GM12878 (cell line): ENCODE data around the gene STK26. TPM values are rescaled to one million over a fixed set of nuclear protein-coding genes. Genes with fewer than 3 reads are reported as not detected.

Source experiments
- ATAC-seq: fragments of 200-7000 bp; cut with Tn5 transposase; 3 replicates; pipeline ENCODE4 v1.9.1; 2020; ENCODE audit warnings: mild to moderate bottlenecking, moderate library complexity
- BruUV-seq: library from RNA; stranded (reverse); fragments of 400-500 nt; replicated peaks from 2 replicates; lab custom pipeline; 2021; lab: Mats Ljungman, UMichigan
- CTCF ChIA-PET: fragments of 300-600 bp; sonication (Branson Sonifier 250); formaldehyde crosslinking; extraction: SDS; loops from one replicate; lab custom pipeline; 2021; ENCODE audit warnings: inconsistent platforms; lab: Yijun Ruan, JAX
- POLR2A ChIA-PET: fragments of 350-600 bp; formaldehyde crosslinking; extraction: SDS; loops from one replicate; lab custom pipeline; 2021; ENCODE audit warnings: inconsistent platforms; lab: Charles Lee
- RAD21 ChIA-PET: fragments of 300-600 bp; sonication (Branson Sonifier 250); formaldehyde crosslinking; loops from one replicate; lab custom pipeline; 2023; ENCODE audit warnings: antibody characterized with exemption; ENCODE audit not compliant: unreplicated experiment; lab: Charles Lee
- SMC1A ChIA-PET: fragments of 300-600 bp; sonication (Branson Sonifier 250); formaldehyde crosslinking; loops from one replicate; lab custom pipeline; 2023; ENCODE audit not compliant: unreplicated experiment, uncharacterized antibody; lab: Charles Lee
- DNase-seq: peaks from one replicate; pipeline ENCODE4 v3.0.0-alpha.2; 2011; ENCODE audit warnings: low read depth, low spot score
- FAIRE-seq: peaks from 3 replicates; lab custom pipeline; 2011; peaks lifted over from hg19 to GRCh38; lab: Jason Lieb, UNC
- H2AFZ ChIP-seq: 2 replicates; pipeline ENCODE4 v1.6.0; 2011; ENCODE audit warnings: low read depth, low read length, control low read depth; ENCODE audit not compliant: control insufficient read depth
- H3K27ac ChIP-seq: 2 replicates; pipeline ENCODE4 v1.5.1; 2011; ENCODE audit warnings: control low read depth; ENCODE audit not compliant: control insufficient read depth, insufficient read depth
- H3K27me3 ChIP-seq, 2 experiments: replicated peaks in 1 of 2; 2 replicates each; pipeline versions ENCODE4 v1.6.0 to v1.6.1; 2011; ENCODE audit warnings: low read length in 1 of 2; ENCODE audit not compliant: control insufficient read depth in 2 of 2, insufficient read depth in 2 of 2
- H3K36me3 ChIP-seq, 2 experiments: 2 replicates each; pipeline ENCODE4 v1.5.1; 2011; ENCODE audit warnings: low read length in 1 of 2; ENCODE audit not compliant: control insufficient read depth in 2 of 2, insufficient read depth in 2 of 2
- H3K4me1 ChIP-seq: 2 replicates; pipeline ENCODE4 v1.6.1; 2011; ENCODE audit warnings: mild to moderate bottlenecking, low read length, moderate library complexity, mixed read lengths; ENCODE audit not compliant: control insufficient read depth, insufficient read depth
- H3K4me2 ChIP-seq: 2 replicates; pipeline ENCODE4 v1.6.0; 2011; ENCODE audit warnings: control low read depth; ENCODE audit not compliant: control insufficient read depth, insufficient read depth
- H3K4me3 ChIP-seq: fragments of 200-600 bp; sonication (generic); 2 replicates; pipeline ENCODE4 v1.5.1; 2016
- H3K79me2 ChIP-seq: 2 replicates; pipeline ENCODE4 v1.6.0; 2011; ENCODE audit warnings: low read length; ENCODE audit not compliant: control insufficient read depth, insufficient read depth
- H3K9ac ChIP-seq: 2 replicates; pipeline ENCODE4 v1.8.0; 2011; ENCODE audit warnings: low read length, control low read depth, mixed read lengths; ENCODE audit not compliant: control insufficient read depth, insufficient read depth
- H3K9me3 ChIP-seq: replicated peaks from 3 replicates; pipeline ENCODE4 v1.5.1; 2011; ENCODE audit warnings: mild to moderate bottlenecking, low read length; ENCODE audit not compliant: control insufficient read depth, insufficient read depth
- H4K20me1 ChIP-seq: 2 replicates; pipeline ENCODE4 v1.6.0; 2011; ENCODE audit not compliant: control insufficient read depth, insufficient read depth
- ASH2L ChIP-seq: fragments of 300-600, 200-600 bp; sonication (generic); IDR thresholded peaks from 2 replicates; pipeline ENCODE4 v1.6.1; 2017; ENCODE audit warnings: low read depth, mild to moderate bottlenecking, borderline replicate concordance
- BCL3 ChIP-seq: IDR thresholded peaks from 2 replicates; pipeline ENCODE4 v1.6.1; 2011; ENCODE audit warnings: borderline replicate concordance, low read depth, mild to moderate bottlenecking, moderate library complexity, low read length; ENCODE audit not compliant: insufficient read depth, poor library complexity, severe bottlenecking
- BRCA1 ChIP-seq: IDR thresholded peaks from 2 replicates; pipeline ENCODE4 v1.6.1; 2011; ENCODE audit warnings: low read depth, low read length, improper control_type of control experiment
- CHD1 ChIP-seq: IDR thresholded peaks from 2 replicates; pipeline ENCODE4 v1.6.1; 2012; ENCODE audit warnings: low read depth, low read length, improper control_type of control experiment
- DPF2 ChIP-seq: fragments of 450-650 bp; IDR thresholded peaks from 2 replicates; pipeline ENCODE4 v1.6.1; 2017; ENCODE audit warnings: mild to moderate bottlenecking
- ETV6 ChIP-seq, 2 experiments: fragments of 450-650 bp in 1 of 2; IDR thresholded peaks in 1 of 2; conservative IDR thresholded peaks in 1 of 2; 2 replicates each; pipeline ENCODE4 v1.6.1; 2014; ENCODE audit warnings: antibody characterized with exemption in 1 of 2, borderline replicate concordance in 1 of 2, low read depth in 1 of 2, mild to moderate bottlenecking in 1 of 2, moderate library complexity in 1 of 2
- HDAC2 ChIP-seq: fragments of 200-600 bp; sonication (generic); IDR thresholded peaks from 2 replicates; pipeline ENCODE4 v1.6.1; 2017
- IKZF1 ChIP-seq: fragments of 450-650 bp; conservative IDR thresholded peaks from 2 replicates; pipeline ENCODE4 v1.6.1; 2017; ENCODE audit warnings: antibody characterized with exemption, mild to moderate bottlenecking
- IKZF2 ChIP-seq, 2 experiments: fragments of 450-650 bp; IDR thresholded peaks; 2 replicates each; pipeline ENCODE4 v1.6.1; 2017; ENCODE audit warnings: mild to moderate bottlenecking in 2 of 2, moderate library complexity in 2 of 2
- JUND ChIP-seq: IDR thresholded peaks from 2 replicates; pipeline ENCODE4 v1.6.1; 2012; ENCODE audit warnings: low read depth, mild to moderate bottlenecking, low read length, improper control_type of control experiment, moderate library complexity
- PAX5 ChIP-seq: IDR thresholded peaks from 2 replicates; pipeline ENCODE4 v1.6.1; 2011; ENCODE audit warnings: low read depth, low read length, borderline replicate concordance
- RBBP5 ChIP-seq: fragments of 200-600 bp; sonication (generic); conservative IDR thresholded peaks from 2 replicates; pipeline ENCODE4 v1.6.1; 2016
- RELA ChIP-seq: fragments of 450-650 bp; IDR thresholded peaks from 2 replicates; pipeline ENCODE4 v1.8.0; 2014; ENCODE audit warnings: borderline replicate concordance; ENCODE audit not compliant: partially characterized antibody
- RFX5 ChIP-seq: IDR thresholded peaks from 2 replicates; pipeline ENCODE4 v1.6.1; 2011; ENCODE audit warnings: low read depth, low read length, improper control_type of control experiment
- SMARCA5 ChIP-seq: fragments of 450-650 bp; IDR thresholded peaks from 2 replicates; pipeline ENCODE4 v1.6.1; 2017; ENCODE audit warnings: mild to moderate bottlenecking
- TBL1XR1 ChIP-seq: IDR thresholded peaks from 2 replicates; pipeline ENCODE4 v1.6.1; 2012; ENCODE audit warnings: low read depth, low read length, improper control_type of control experiment
- WGBS: methylation state at CpG from one replicate; pipeline ENCODE4 v1.1.6; 2016; ENCODE audit warnings: low lambda C conversion rate; ENCODE audit not compliant: insufficient replicate concordance, insufficient coverage; ENCODE audit errors: missing lambda C conversion rate; 5-methylcytosine and 5-hydroxymethylcytosine counted together
- in situ Hi-C: fragments of 300-500 bp; cut with MboI; formaldehyde crosslinking; loops from 9 replicates; pipeline ENCODE4 v1.14.3; 2018; ENCODE audit warnings: mixed read lengths
- intact Hi-C: fragments of 100-400 bp; cut with micrococcal nuclease; formaldehyde crosslinking; loops from one replicate; pipeline ENCODE4 v1.14.2; 2022; ENCODE audit not compliant: unreplicated experiment
- polyA plus RNA-seq, 11 experiments: library from polyadenylated mRNA; depleted of rRNA in 4 of 11; unstranded in 6 of 11; stranded (reverse) in 5 of 11; fragments of >200 nt; fragmentation: Nextera tagmentation in 4 of 11; fragmentation: Illumina TruSeq in 1 of 11; extraction: Ambion mirVana in 4 of 11; extraction: Trizol in 1 of 11; gene quantifications; 1 replicate in 1 of 11; 2 replicates in 10 of 11; pipeline versions ENCODE4 v1.2.1 to v1.2.3, GENCODE V29; 2011 to 2016; ENCODE audit warnings: inconsistent platforms in 2 of 11, missing spikeins in 2 of 11, low read depth in 1 of 11
- total RNA-seq, 4 experiments: library from RNA; depleted of rRNA in 3 of 4; stranded (reverse); fragments of >200 nt in 3 of 4; fragmentation: Illumina TruSeq in 1 of 4; extraction: Trizol in 1 of 4; gene quantifications; 2 replicates each; pipeline versions ENCODE4 v1.2.1 to v1.2.3, GENCODE V29; 2013 to 2021
- TF ChIP-seq, protein P1 (sequence below): fragments of 450-650 bp; IDR thresholded peaks from 2 replicates; pipeline ENCODE4 v1.6.1; 2014; ENCODE audit warnings: mild to moderate bottlenecking
- TF ChIP-seq, protein P2 (sequence below): IDR thresholded peaks from 2 replicates; pipeline ENCODE4 v1.6.1; 2012; ENCODE audit warnings: low read length, inconsistent platforms
- TF ChIP-seq, protein P3 (sequence below): fragments of 450-650 bp; IDR thresholded peaks from 2 replicates; pipeline ENCODE4 v1.6.1; 2017; ENCODE audit warnings: low read depth, mild to moderate bottlenecking, moderate library complexity

Gene STK26
- total and polyA plus RNA-seq, 10 of the 15 experiments (the other 5 are each of a cell fraction or from before 2014, with no cell fraction given) = 30.4 to 78.6 (median 58.8) TPM

- CTCF ChIA-PET = interaction anchor here (0.7 to 1.5 kb wide), 4 partner anchors 44 to 227 kb away, joined by 3 to 9 read pairs (median 4); partner anchors contain the start of gene RAP2C
- intact Hi-C loops = loop anchor here (5.0 kb wide), 1 partner anchor 49 kb away; no protein-coding TSS in a partner anchor
- FAIRE-seq = no peak
Measured at GRCh38 chrX:132068405-132068804, 45.3 kb downstream of the STK26 start.

More at GRCh38 chrX:132068405-132068804, 45.3 kb downstream of the STK26 start:
- Histone ChIP-seq H4K20me1 (no peaks in the 10 kb centered on the region), H3K4me2 (no peak overlapping the region), H3K9me3 (no peaks in the 10 kb centered on the region), H3K4me1 (no peaks in the 10 kb centered on the region), H3K79me2 (no peaks in the 10 kb centered on the region), H3K9ac (no peak overlapping the region), H3K4me3 (no peak overlapping the region), H3K27me3 (no peaks in the 10 kb centered on the region), H2AFZ (no peak overlapping the region)
- POLR2A ChIA-PET = no interaction called here
- RAD21 ChIA-PET = interaction anchor here (0.9 kb wide), 1 partner anchor 44 kb away, joined by 3 read pairs; no protein-coding TSS in a partner anchor
- BruUV-seq = no TSS peak
- WGBS = 31% methylated on average over 1 of the region's 1 CpG
- TF ChIP-seq TBL1XR1 = no peak
- no peak for TF ChIP-seq BCL3
- TF ChIP-seq ETV6 (conservative IDR thresholded peaks at IDR 0.05 in 1 of 2, IDR thresholded peaks at IDR 0.05 in 1 of 2; ENCODE audit: borderline replicate concordance in 1 of 2, low read depth in 1 of 2) = no peak
- no peak for TF ChIP-seq JUND
- no peak for TF ChIP-seq HDAC2
- TF ChIP-seq, protein P1, sequence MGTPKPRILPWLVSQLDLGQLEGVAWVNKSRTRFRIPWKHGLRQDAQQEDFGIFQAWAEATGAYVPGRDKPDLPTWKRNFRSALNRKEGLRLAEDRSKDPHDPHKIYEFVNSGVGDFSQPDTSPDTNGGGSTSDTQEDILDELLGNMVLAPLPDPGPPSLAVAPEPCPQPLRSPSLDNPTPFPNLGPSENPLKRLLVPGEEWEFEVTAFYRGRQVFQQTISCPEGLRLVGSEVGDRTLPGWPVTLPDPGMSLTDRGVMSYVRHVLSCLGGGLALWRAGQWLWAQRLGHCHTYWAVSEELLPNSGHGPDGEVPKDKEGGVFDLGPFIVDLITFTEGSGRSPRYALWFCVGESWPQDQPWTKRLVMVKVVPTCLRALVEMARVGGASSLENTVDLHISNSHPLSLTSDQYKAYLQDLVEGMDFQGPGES = no peak
- TF ChIP-seq IKZF1 = no peak
- TF ChIP-seq SMARCA5 = no peak
- no peak for TF ChIP-seq ASH2L
- TF ChIP-seq RELA = no peak
- TF ChIP-seq, protein P2, sequence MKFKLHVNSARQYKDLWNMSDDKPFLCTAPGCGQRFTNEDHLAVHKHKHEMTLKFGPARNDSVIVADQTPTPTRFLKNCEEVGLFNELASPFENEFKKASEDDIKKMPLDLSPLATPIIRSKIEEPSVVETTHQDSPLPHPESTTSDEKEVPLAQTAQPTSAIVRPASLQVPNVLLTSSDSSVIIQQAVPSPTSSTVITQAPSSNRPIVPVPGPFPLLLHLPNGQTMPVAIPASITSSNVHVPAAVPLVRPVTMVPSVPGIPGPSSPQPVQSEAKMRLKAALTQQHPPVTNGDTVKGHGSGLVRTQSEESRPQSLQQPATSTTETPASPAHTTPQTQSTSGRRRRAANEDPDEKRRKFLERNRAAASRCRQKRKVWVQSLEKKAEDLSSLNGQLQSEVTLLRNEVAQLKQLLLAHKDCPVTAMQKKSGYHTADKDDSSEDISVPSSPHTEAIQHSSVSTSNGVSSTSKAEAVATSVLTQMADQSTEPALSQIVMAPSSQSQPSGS = no peak
- no peak for TF ChIP-seq IKZF2 (IDR thresholded peaks at IDR 0.05)
- no peak for TF ChIP-seq RBBP5
- no peak for TF ChIP-seq RFX5
- TF ChIP-seq BRCA1 = no peak
- no peak for TF ChIP-seq PAX5
- TF ChIP-seq CHD1 = no peak
- TF ChIP-seq, protein P3, sequence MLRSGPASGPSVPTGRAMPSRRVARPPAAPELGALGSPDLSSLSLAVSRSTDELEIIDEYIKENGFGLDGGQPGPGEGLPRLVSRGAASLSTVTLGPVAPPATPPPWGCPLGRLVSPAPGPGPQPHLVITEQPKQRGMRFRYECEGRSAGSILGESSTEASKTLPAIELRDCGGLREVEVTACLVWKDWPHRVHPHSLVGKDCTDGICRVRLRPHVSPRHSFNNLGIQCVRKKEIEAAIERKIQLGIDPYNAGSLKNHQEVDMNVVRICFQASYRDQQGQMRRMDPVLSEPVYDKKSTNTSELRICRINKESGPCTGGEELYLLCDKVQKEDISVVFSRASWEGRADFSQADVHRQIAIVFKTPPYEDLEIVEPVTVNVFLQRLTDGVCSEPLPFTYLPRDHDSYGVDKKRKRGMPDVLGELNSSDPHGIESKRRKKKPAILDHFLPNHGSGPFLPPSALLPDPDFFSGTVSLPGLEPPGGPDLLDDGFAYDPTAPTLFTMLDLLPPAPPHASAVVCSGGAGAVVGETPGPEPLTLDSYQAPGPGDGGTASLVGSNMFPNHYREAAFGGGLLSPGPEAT = no peak
- TF ChIP-seq DPF2 = no peak
- TF ChIP-seq, all 136 proteins: peak for 0
- Histone ChIP-seq H3K27ac (no peak overlapping the region), H3K36me3 (peaks cover 0 to 6% of the 10 kb centered on the region in 2 experiments; a peak in 1 of 4 replicates)
- in situ Hi-C loops = no loop called here
- SMC1A ChIA-PET = interaction anchor here (0.7 to 1.5 kb wide), 3 partner anchors 11 to 227 kb away, joined by 3 to 5 read pairs (median 3); no protein-coding TSS in a partner anchor
- DNase-seq = no peak
- ATAC-seq = no peak
